Right lobe of liver (tissue), 6 donors: ENCODE data around the gene DHRS3. TPM values are rescaled to one million over a fixed set of nuclear protein-coding genes. Genes with fewer than 3 reads are reported as not detected.

Experiments used
- ATAC-seq, 4 donors: fragments of 200-7000 bp; cut with Tn5 transposase; one replicate each; pipeline ENCODE4 v1.9.1; 2020; ENCODE audit warnings: mild to moderate bottlenecking in 4 of 4, moderate library complexity in 4 of 4
- DNase-seq, 3 donors: peaks; one replicate each; pipeline ENCODE4 v3.0.0-alpha.2; 2020
- H3K27ac ChIP-seq, 3 donors: fragments of 200-600 bp; one replicate each; pipeline ENCODE4 v1.8.0; 2022
- H3K27me3 ChIP-seq, 2 donors: fragments of 200-600 bp; one replicate each; pipeline ENCODE4 v1.8.0; 2022
- H3K36me3 ChIP-seq, 4 donors: fragments of 200-600 bp; sonication (generic) in 1 of 4; one replicate each; pipeline versions ENCODE4 v1.5.1 to v1.8.0; 2017 to 2022; ENCODE audit warnings: control low read depth in 1 of 4
- H3K4me1 ChIP-seq, 4 donors: fragments of 200-600 bp; sonication (generic) in 1 of 4; one replicate each; pipeline versions ENCODE4 v1.5.1 to v1.8.0; 2017 to 2022; ENCODE audit warnings: control low read depth in 1 of 4
- H3K4me3 ChIP-seq, 3 donors: fragments of 200-600 bp; one replicate each; pipeline ENCODE4 v1.8.0; 2022
- H3K9me3 ChIP-seq, 4 donors: fragments of 200-600 bp; sonication (generic) in 1 of 4; one replicate each; pipeline versions ENCODE4 v1.5.1 to v1.8.0; 2017 to 2022; ENCODE audit warnings: control low read depth in 1 of 4
- CTCF ChIP-seq, 4 donors: fragments of 200-600 bp in 3 of 4; fragments of 450-650 bp in 1 of 4; IDR thresholded peaks; one replicate each; pipeline versions ENCODE4 v1.5.1 to v1.8.0; 2016 to 2022; ENCODE audit warnings: antibody characterized with exemption in 4 of 4, mild to moderate bottlenecking in 2 of 4
- POLR2A ChIP-seq: fragments of 450-650 bp; IDR thresholded peaks from one replicate; pipeline ENCODE4 v1.6.1; 2017; ENCODE audit warnings: antibody characterized with exemption, mild to moderate bottlenecking
- WGBS: methylation state at CpG from one replicate; pipeline ENCODE4 v1.1.6; 2018; ENCODE audit warnings: low coverage, low lambda C conversion rate; ENCODE audit not compliant: insufficient coverage; ENCODE audit errors: missing lambda C conversion rate; 5-methylcytosine and 5-hydroxymethylcytosine counted together
- intact Hi-C, 2 donors: fragments of 100-400 bp; cut with DNase I; formaldehyde crosslinking; loops; one replicate each; pipeline versions ENCODE4 v1.11.2 to v1.14.1; 2022
- total RNA-seq, 6 experiments: library from RNA; depleted of rRNA in 2 of 6; stranded (reverse); fragments of >200 nt in 2 of 6; fragmentation: NEBNext Ultra II Directional in 3 of 6; extraction: Animal tissue kit (Norgen Biotek cat#: 25700) in 3 of 6; gene quantifications; one replicate each; pipeline versions ENCODE4 v1.1.0 to v1.2.4, GENCODE V29; 2016 to 2023
- donor health status: DM: no; HTN: yes; CAD: no.
- donor health status: DM: no; HTN: no; CAD: no.
- donor health status: DM: no; HTN: no; CAD: no.
- donor health status: DM: no; HTN: yes; CAD: no.
- donor health status: DM: no; HTN: yes; CAD: no.

Gene DHRS3
- total RNA-seq, 6 experiments from 2014 or later, result 132 to 252 (median 172) TPM

- H3K36me3 ChIP-seq, result no peaks in the 10 kb centered on the region
- no peaks in the 10 kb centered on the region for H3K9me3 ChIP-seq
- H3K4me1 ChIP-seq, result no peaks in the 10 kb centered on the region
- H3K4me3 ChIP-seq, result no peak overlapping the region
- 87% methylated on average over 8 of the region's 13 CpGs for WGBS
- H3K27ac ChIP-seq, result peak overlapping the region in 1 of 3 donors; percentile 37
- ATAC-seq, result no peak
- DNase-seq, result peak in 1 of 3 donors; percentile 46
- H3K27me3 ChIP-seq, result no peaks in the 10 kb centered on the region
- intact Hi-C loops, result no loop called here
- no peak for TF ChIP-seq POLR2A
- TF ChIP-seq CTCF (IDR thresholded peaks at IDR 0.05), result no peak
Measured at GRCh38 chr1:12555411-12556367, 62.3 kb downstream of the DHRS3 start.

DNA sequence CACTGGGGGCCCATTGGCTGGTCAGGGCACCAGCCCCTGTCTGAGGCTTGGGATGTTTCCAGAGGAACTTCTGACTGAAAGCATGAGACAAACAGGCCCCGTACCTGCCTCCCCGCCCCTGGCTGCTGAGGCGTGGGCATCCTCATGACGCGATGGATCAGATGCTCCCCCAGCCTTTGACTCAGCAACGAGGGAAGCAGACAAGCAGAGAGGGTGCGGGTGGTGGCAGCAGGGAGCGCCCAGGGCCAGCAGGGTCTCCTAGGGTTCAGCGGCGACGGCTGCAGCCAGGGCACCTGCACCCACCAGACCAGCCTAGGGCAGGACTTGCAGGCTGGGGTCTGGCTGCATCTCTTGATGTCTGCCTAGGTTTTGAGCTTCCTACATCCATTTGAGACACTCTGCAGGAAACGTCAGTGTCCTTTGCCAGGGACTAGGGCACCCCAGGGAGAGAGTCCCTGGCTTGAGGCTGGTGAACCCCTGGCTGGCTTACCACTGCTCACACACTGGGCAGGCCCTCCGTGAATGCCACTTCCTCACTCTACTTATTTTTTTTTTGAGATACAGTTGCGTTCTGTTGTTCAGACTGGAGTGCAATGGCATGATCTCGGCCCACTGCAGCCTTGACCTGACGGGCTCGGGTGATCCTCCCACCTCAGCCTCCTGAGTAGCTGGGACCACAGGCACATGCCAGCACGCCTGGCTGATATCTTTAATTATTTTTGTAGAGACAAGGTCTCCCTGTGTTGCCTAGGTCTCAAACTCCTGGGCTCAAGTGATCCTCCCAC is 63.3 kb downstream of the DHRS3 start:
- TF ChIP-seq POLR2A, result no peak
- no peak for TF ChIP-seq CTCF (IDR thresholded peaks at IDR 0.05)
- DNase-seq, result peak in 1 of 3 donors; percentile 46
- intact Hi-C loops, result no loop called here

DNA sequence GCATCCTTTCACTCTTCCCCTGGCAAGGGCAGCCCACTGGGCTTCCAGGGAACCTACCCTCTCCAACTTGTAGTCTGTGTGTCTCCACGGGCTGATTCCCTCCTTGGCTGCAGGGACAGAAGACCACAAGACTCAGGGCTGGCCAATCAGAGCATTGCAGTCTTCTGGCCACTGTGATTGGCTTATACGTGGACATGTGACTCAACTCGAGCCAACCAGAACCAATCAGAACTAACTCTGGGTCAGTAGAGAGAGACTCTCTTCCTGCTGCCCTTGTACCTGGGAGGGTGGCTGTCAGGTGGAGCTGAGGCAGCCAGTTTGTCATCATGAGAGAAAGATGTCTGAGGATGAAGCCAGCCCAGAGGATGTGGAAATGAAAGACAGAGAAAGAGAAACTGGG is 64.0 kb downstream of the DHRS3 start:
- Histone ChIP-seq H3K4me3 (no peak overlapping the region), H3K9me3 (no peaks in the 10 kb centered on the region), H3K27me3 (no peaks in the 10 kb centered on the region), H3K36me3 (no peaks in the 10 kb centered on the region), H3K27ac (no peak overlapping the region), H3K4me1 (peaks cover 0 to 6% (median 0%) of the 10 kb centered on the region in 4 donors)
- DNase-seq (no peak), ATAC-seq (no peak)
- no peak for TF ChIP-seq CTCF (IDR thresholded peaks at IDR 0.05)
- TF ChIP-seq POLR2A, result no peak
- 100% methylated on average over 1 of the region's 3 CpGs for WGBS
- intact Hi-C loops, result no loop called here

More for the DNA sequence above, 63.3 kb downstream of the DHRS3 start:
- WGBS, result 100% methylated on average over 8 of the region's 18 CpGs
- Histone ChIP-seq H3K4me3 (no peak overlapping the region), H3K9me3 (no peaks in the 10 kb centered on the region), H3K27ac (no peak overlapping the region), H3K36me3 (no peaks in the 10 kb centered on the region), H3K4me1 (no peaks in the 10 kb centered on the region), H3K27me3 (no peaks in the 10 kb centered on the region)
- no peak for ATAC-seq

- Histone ChIP-seq H3K9me3 (no peaks in the 10 kb centered on the region), H3K36me3 (no peaks in the 10 kb centered on the region), H3K4me3 (no peak overlapping the region), H3K27me3 (no peaks in the 10 kb centered on the region), H3K27ac (no peak overlapping the region), H3K4me1 (peaks cover 0 to 6% (median 0%) of the 10 kb centered on the region in 4 donors)
- 81% methylated on average over 9 of the region's 16 CpGs for WGBS
- no peak for ATAC-seq
- DNase-seq, result peak in 1 of 3 donors; percentile 42
- intact Hi-C loops, result no loop called here
- TF ChIP-seq POLR2A (no peak), CTCF (IDR thresholded peaks at IDR 0.05) (no peak)
Measured at GRCh38 chr1:12552951-12553921, 64.8 kb downstream of the DHRS3 start.
